IMR-90 (cell line): Measurements from ENCODE around the gene CTDP1. TPM values are rescaled to one million over a fixed set of nuclear protein-coding genes. Genes with fewer than 3 reads are reported as not detected.
"Not testable (repeated sequence)": the region's sequence is repeated elsewhere in the genome, so short reads cannot be mapped to it uniquely, and the experiment has no call there.

Experiments used
- ATAC-seq: fragments of 200-7000 bp; cut with Tn5 transposase; 2 replicates; pipeline ENCODE4 v1.9.1; 2020; ENCODE audit warnings: low read depth, mild to moderate bottlenecking, moderate library complexity
- BruUV-seq: library from RNA; stranded (reverse); fragments of 400-500 nt; replicated peaks from 2 replicates; lab custom pipeline; 2021; lab: Mats Ljungman, UMichigan
- CTCF ChIA-PET: fragments of 300-600 bp; formaldehyde crosslinking; extraction: SDS; loops from one replicate; lab custom pipeline; 2021; ENCODE audit warnings: antibody characterized with exemption; lab: Yijun Ruan, JAX
- POLR2A ChIA-PET: fragments of 300-600 bp; sonication (Branson Sonifier 250); formaldehyde crosslinking; loops from one replicate; lab custom pipeline; 2022; ENCODE audit warnings: antibody characterized with exemption; ENCODE audit not compliant: unreplicated experiment; lab: Charles Lee
- DNase-seq: peaks from one replicate; pipeline ENCODE4 v3.0.0; 2013
- H2AFZ ChIP-seq: replicated peaks from 2 replicates; pipeline ENCODE3; 2013; ENCODE audit warnings: low read length, mild to moderate bottlenecking; ENCODE audit not compliant: poor library complexity
- H2AK5ac ChIP-seq: 2 replicates; pipeline ENCODE4 v1.6.1; 2013; ENCODE audit warnings: low read depth, low read length, inconsistent platforms
- H2AK9ac ChIP-seq: replicated peaks from 2 replicates; pipeline ENCODE3; 2013; ENCODE audit warnings: mild to moderate bottlenecking, low read depth, low read length, moderate library complexity; ENCODE audit not compliant: poor library complexity
- H2BK120ac ChIP-seq: 2 replicates; pipeline ENCODE4 v1.6.1; 2013; ENCODE audit warnings: low read depth, low read length, inconsistent platforms
- H2BK15ac ChIP-seq: 3 replicates; pipeline ENCODE4 v1.6.1; 2013; ENCODE audit warnings: low read depth, low read length, inconsistent platforms
- H2BK20ac ChIP-seq: 2 replicates; pipeline ENCODE4 v1.6.1; 2013; ENCODE audit warnings: low read depth, mild to moderate bottlenecking, inconsistent platforms, low read length, moderate library complexity
- H2BK5ac ChIP-seq: 2 replicates; pipeline ENCODE4 v1.6.1; 2013; ENCODE audit warnings: mild to moderate bottlenecking, low read depth, low read length, inconsistent platforms; ENCODE audit not compliant: poor library complexity, severe bottlenecking
- H3K14ac ChIP-seq: replicated peaks from 2 replicates; pipeline ENCODE4 v1.6.1; 2013; ENCODE audit warnings: low read depth, low read length, inconsistent platforms
- H3K18ac ChIP-seq: 2 replicates; pipeline ENCODE4 v1.6.1; 2013; ENCODE audit warnings: low read depth, low read length, control low read depth
- H3K23ac ChIP-seq: 2 replicates; pipeline ENCODE4 v1.6.1; 2013; ENCODE audit warnings: low read depth, low read length, inconsistent platforms
- H3K27ac ChIP-seq: 2 replicates; pipeline ENCODE4 v1.5.1; 2013; ENCODE audit warnings: mild to moderate bottlenecking, control low read depth, low read length; ENCODE audit not compliant: insufficient read depth
- H3K27me3 ChIP-seq: 2 replicates; pipeline ENCODE4 v1.6.1; 2013; ENCODE audit warnings: low read length; ENCODE audit not compliant: control insufficient read depth, insufficient read depth
- H3K36me3 ChIP-seq: 2 replicates; pipeline ENCODE4 v1.6.1; 2013; ENCODE audit warnings: low read length, mixed read lengths; ENCODE audit not compliant: control insufficient read depth, insufficient read depth
- H3K4ac ChIP-seq: 2 replicates; pipeline ENCODE4 v1.6.1; 2013; ENCODE audit warnings: low read depth, low read length, inconsistent platforms
- H3K4me1 ChIP-seq: 2 replicates; pipeline ENCODE4 v1.6.1; 2013; ENCODE audit warnings: low read length, mixed read lengths; ENCODE audit not compliant: control insufficient read depth, insufficient read depth
- H3K4me2 ChIP-seq: 2 replicates; pipeline ENCODE4 v1.6.1; 2013; ENCODE audit warnings: low read depth, mild to moderate bottlenecking, control low read depth, low read length, moderate library complexity
- H3K4me3 ChIP-seq: 2 replicates; pipeline ENCODE4 v1.5.1; 2013; ENCODE audit warnings: low read depth, mild to moderate bottlenecking, control low read depth, low read length, moderate library complexity; ENCODE audit not compliant: insufficient read depth
- H3K56ac ChIP-seq: 2 replicates; pipeline ENCODE4 v1.6.1; 2013; ENCODE audit warnings: low read length, inconsistent platforms; ENCODE audit not compliant: insufficient read depth; ENCODE audit errors: extremely low read depth
- H3K79me1 ChIP-seq, 2 experiments: 2 replicates each; pipeline ENCODE4 v1.6.1; 2013; ENCODE audit warnings: low read length in 2 of 2, inconsistent platforms in 1 of 2, low read depth in 1 of 2
- H3K9ac ChIP-seq: 2 replicates; pipeline ENCODE4 v1.6.1; 2013; ENCODE audit warnings: low read depth, low read length, control low read depth
- H3K9me1 ChIP-seq: 2 replicates; pipeline ENCODE4 v1.6.1; 2013; ENCODE audit warnings: low read length, inconsistent platforms; ENCODE audit not compliant: insufficient read depth
- H3K9me3 ChIP-seq: 2 replicates; pipeline ENCODE4 v1.6.1; 2013; ENCODE audit warnings: low read length; ENCODE audit not compliant: control insufficient read depth, insufficient read depth
- H4K20me1 ChIP-seq: 2 replicates; pipeline ENCODE4 v1.6.1; 2013; ENCODE audit warnings: low read length, inconsistent platforms; ENCODE audit not compliant: insufficient read depth
- H4K5ac ChIP-seq: 2 replicates; pipeline ENCODE4 v1.6.1; 2013; ENCODE audit warnings: mild to moderate bottlenecking, low read depth, low read length, control low read depth
- H4K8ac ChIP-seq, 2 experiments: 2 replicates each; pipeline ENCODE4 v1.6.1; 2013; ENCODE audit warnings: low read depth in 2 of 2, low read length in 2 of 2, control low read depth in 1 of 2, inconsistent platforms in 1 of 2
- H4K91ac ChIP-seq: 2 replicates; pipeline ENCODE4 v1.6.1; 2013; ENCODE audit warnings: low read depth, low read length, inconsistent platforms; ENCODE audit not compliant: insufficient read depth
- CEBPB ChIP-seq: IDR thresholded peaks from 2 replicates; pipeline ENCODE4 v1.6.1; 2012; ENCODE audit warnings: low read depth, low read length, improper control_type of control experiment
- WGBS, 2 experiments: methylation state at CpG; one replicate each; pipeline versions ENCODE4 v1.1.5 to v1.1.7; 2013; ENCODE audit warnings: missing lambda C conversion rate in 2 of 2; ENCODE audit not compliant: insufficient read length in 1 of 2; ENCODE audit errors: extremely low coverage in 2 of 2; 5-methylcytosine and 5-hydroxymethylcytosine counted together
- dilution Hi-C: fragments of 300-500 bp; cut with HindIII; formaldehyde crosslinking; loops from one replicate; pipeline ENCODE4 v1.14.3; 2018; ENCODE audit warnings: low sequenced_read_pairs; ENCODE audit not compliant: unreplicated experiment
- in situ Hi-C: fragments of 300-500 bp; cut with MboI; formaldehyde crosslinking; loops from 3 replicates; pipeline ENCODE4 v1.14.3; 2019; ENCODE audit warnings: low sequenced_read_pairs, inconsistent platforms, mixed read lengths
- intact Hi-C: fragments of 100-400 bp; cut with micrococcal nuclease; formaldehyde crosslinking; loops from 2 replicates; pipeline ENCODE4 v1.10.0; 2022
- polyA plus RNA-seq, 3 experiments: library from polyadenylated mRNA; depleted of rRNA; stranded (reverse); fragments of >200 nt; gene quantifications; 2 replicates each; pipeline ENCODE4 v1.2.3, GENCODE V29; 2012; ENCODE audit warnings: low replicate concordance in 1 of 3
- total RNA-seq: library from RNA; depleted of rRNA; stranded (reverse); fragments of >200 nt; gene quantifications from 2 replicates; pipeline ENCODE4 v1.2.3, GENCODE V29; 2012

Gene CTDP1
- total and polyA plus RNA-seq, 2 of the 4 experiments (the other 2 are of a cell fraction), result 13.4 to 17.6 TPM

GRCh38 chr18:79694206-79694894 is 14.7 kb downstream of the CTDP1 start:
- H2AFZ ChIP-seq, dilution Hi-C loops, H3K18ac ChIP-seq, H2AK9ac ChIP-seq, H3K9ac ChIP-seq, H3K27me3 ChIP-seq, CTCF ChIA-PET, H4K91ac ChIP-seq, H4K5ac ChIP-seq, H3K23ac ChIP-seq, H3K4me3 ChIP-seq, H3K4me2 ChIP-seq, H3K9me3 ChIP-seq, H3K56ac ChIP-seq, POLR2A ChIA-PET, H2AK5ac ChIP-seq, in situ Hi-C loops, H2BK15ac ChIP-seq, H3K4ac ChIP-seq, BruUV-seq: not testable (repeated sequence)
- ATAC-seq (peak; percentile 67), DNase-seq (peak; percentile 60)
- peaks cover 26% of the 10 kb centered on the region for H3K36me3 ChIP-seq
- 0 out of 2 replicates have a peak overlapping the region, but pooled peaks have one; percentile 57 for H2BK20ac ChIP-seq
- TF ChIP-seq CEBPB, result peak; percentile 67
- peaks cover 20% of the 10 kb centered on the region for H3K9me1 ChIP-seq
- H3K14ac ChIP-seq, result peak overlapping the region; percentile 63; the same call in 1 of the 2 replicates
- 45% methylated on average over 4 of the region's 32 CpGs; no CpG with 5 or more reads in 1 of the 2 experiments for WGBS, 2 experiments
- peak overlapping the region; percentile 84 for H2BK120ac ChIP-seq
- peaks cover 52% of the 10 kb centered on the region for H4K20me1 ChIP-seq
- intact Hi-C loops, result loop anchor here (1.0 to 10.0 kb wide), 2 partner anchors 97 to 340 kb away; partner anchors contain the start of gene RBFA
- peak overlapping the region; percentile 43; the same call in 1 of the 2 replicates for H3K27ac ChIP-seq
- peaks cover 11 to 63% of the 10 kb centered on the region in 2 experiments for H3K79me1 ChIP-seq
- H3K4me1 ChIP-seq, result peaks cover 18% of the 10 kb centered on the region
- 0 out of 4 replicates have a peak overlapping the region, but pooled peaks of 1 of the 2 experiments have one; percentile 24 for H4K8ac ChIP-seq
- peak overlapping the region; percentile 17 for H2BK5ac ChIP-seq
